Naive thymus-derived CD4-positive, alpha-beta T cell (primary cell): Measurements from ENCODE around the gene PPP1R14D. TPM values are rescaled to one million over a fixed set of nuclear protein-coding genes. Genes with fewer than 3 reads are reported as not detected.

Experiments
- ATAC-seq: fragments of 150-1000 bp; cut with Tn5 transposase; 2 replicates; pipeline ENCODE4 v1.10.0; 2021; ENCODE audit warnings: mild to moderate bottlenecking, moderate library complexity
- CTCF ChIA-PET: fragments of 350-600 bp; sonication (Branson Sonifier 250); formaldehyde crosslinking; loops from one replicate; lab custom pipeline; 2021; ENCODE audit warnings: antibody characterized with exemption; lab: Charles Lee
- POLR2A ChIA-PET: fragments of 350-600 bp; sonication (Branson Sonifier 250); formaldehyde crosslinking; loops from one replicate; lab custom pipeline; 2021; ENCODE audit warnings: antibody characterized with exemption, inconsistent platforms; lab: Charles Lee
- DNase-seq, 9 donors: peaks; one replicate each; pipeline versions ENCODE4 v3.0.0 to v3.0.0-alpha.2; 2020 to 2022; ENCODE audit warnings: mixed read lengths in 1 of 9
- H3K27ac ChIP-seq: one replicate; pipeline ENCODE4 v1.7.0; 2013; ENCODE audit warnings: mild to moderate bottlenecking, low read depth, low read length, moderate library complexity
- H3K27me3 ChIP-seq, 2 donors: one replicate each; pipeline ENCODE4 v1.7.0; 2013; ENCODE audit warnings: low read length in 2 of 2, mild to moderate bottlenecking in 2 of 2, moderate library complexity in 2 of 2; ENCODE audit not compliant: control insufficient read depth in 2 of 2, insufficient read depth in 2 of 2
- H3K36me3 ChIP-seq, 3 experiments: 1 replicate in 2 of 3; 2 replicates in 1 of 3; pipeline ENCODE4 v1.7.0; 2013; ENCODE audit warnings: low read length in 3 of 3, mild to moderate bottlenecking in 3 of 3, moderate library complexity in 1 of 3; ENCODE audit not compliant: insufficient read depth in 3 of 3, control insufficient read depth in 2 of 3
- H3K4me1 ChIP-seq, 2 donors: one replicate each; pipeline ENCODE4 v1.7.0; 2013; ENCODE audit warnings: low read length in 2 of 2, mild to moderate bottlenecking in 2 of 2, moderate library complexity in 1 of 2; ENCODE audit not compliant: control insufficient read depth in 2 of 2, insufficient read depth in 2 of 2
- H3K4me3 ChIP-seq: 2 replicates; pipeline ENCODE4 v1.7.0; 2013; ENCODE audit warnings: mild to moderate bottlenecking, low read length
- H3K9me3 ChIP-seq, 3 experiments: 1 replicate in 2 of 3; 2 replicates in 1 of 3; pipeline ENCODE4 v1.7.0; 2013; ENCODE audit warnings: low read length in 3 of 3; ENCODE audit not compliant: control insufficient read depth in 2 of 3
- H3K27ac Mint-ChIP-seq, 9 donors: one replicate each; pipeline ENCODE4 v1.8.0; 2020 to 2022; ENCODE audit warnings: mixed read lengths in 9 of 9, mild to moderate bottlenecking in 8 of 9, moderate library complexity in 5 of 9, inconsistent platforms in 2 of 9
- H3K27me3 Mint-ChIP-seq, 5 donors: one replicate each; pipeline ENCODE4 v1.8.0; 2021 to 2022; ENCODE audit warnings: mixed read lengths in 5 of 5, mild to moderate bottlenecking in 1 of 5
- H3K36me3 Mint-ChIP-seq, 5 donors: one replicate each; pipeline ENCODE4 v1.8.0; 2020 to 2022; ENCODE audit warnings: mixed read lengths in 5 of 5, mild to moderate bottlenecking in 3 of 5, inconsistent platforms in 1 of 5
- H3K4me1 Mint-ChIP-seq, 7 donors: one replicate each; pipeline ENCODE4 v1.8.0; 2020 to 2022; ENCODE audit warnings: mixed read lengths in 7 of 7, mild to moderate bottlenecking in 3 of 7, inconsistent platforms in 1 of 7
- H3K4me3 Mint-ChIP-seq, 10 donors: one replicate each; pipeline ENCODE4 v1.8.0; 2020 to 2022; ENCODE audit warnings: mild to moderate bottlenecking in 10 of 10, mixed read lengths in 10 of 10, moderate library complexity in 6 of 10, inconsistent platforms in 2 of 10
- H3K9me3 Mint-ChIP-seq, 11 donors: one replicate each; pipeline ENCODE4 v1.8.0; 2020 to 2022; ENCODE audit warnings: mixed read lengths in 11 of 11, mild to moderate bottlenecking in 4 of 11, inconsistent platforms in 1 of 11, moderate library complexity in 1 of 11
- intact Hi-C, 2 donors: fragments of 100-400 bp; cut with micrococcal nuclease; formaldehyde crosslinking; loops; one replicate each; pipeline ENCODE4 v1.15.1; 2023
- polyA plus RNA-seq, 2 donors: library from polyadenylated mRNA; unstranded; fragments of 300-500 nt; fragmentation: Illumina TruSeq; gene quantifications; one replicate each; pipeline ENCODE4 v1.2.3, GENCODE V29; 2021
- total RNA-seq, 6 experiments: library from RNA in 5 of 6; stranded (reverse) in 5 of 6; gene quantifications; 1 replicate in 5 of 6; 2 replicates in 1 of 6; pipeline ENCODE4 v1.2.3 and lab custom pipeline; 2021 to 2026

PPP1R14D gene
- total and polyA plus RNA-seq, 7 experiments from 2014 or later = not detected

- Histone ChIP-seq H3K4me3 (no peak overlapping the region), H3K27ac (no peak overlapping the region), H3K9me3 (no peaks in the 10 kb centered on the region), H3K27me3 (peaks cover 0 to 3% of the 10 kb centered on the region in 2 donors), H3K4me1 (peaks cover 0 to 6% of the 10 kb centered on the region in 2 donors), H3K36me3 (no peaks in the 10 kb centered on the region)
- Mint-ChIP-seq H3K27me3 (peaks cover 0 to 38% (median 4%) of the 10 kb centered on the region in 5 donors), H3K4me3 (peak overlapping the region in 2 of 10 donors; percentile 23 to 49), H3K27ac (no peak overlapping the region), H3K4me1 (peaks cover 5 to 23% (median 17%) of the 10 kb centered on the region in 7 donors), H3K9me3 (no peaks in the 10 kb centered on the region), H3K36me3 (peaks cover 0 to 3% (median 0%) of the 10 kb centered on the region in 5 donors)
- DNase-seq (no peak), ATAC-seq (no peak)
- POLR2A ChIA-PET = interaction anchor here (0.6 kb wide), 1 partner anchor 1385 kb away, joined by 4 read pairs; no protein-coding TSS in a partner anchor
- intact Hi-C loops = no loop called here
- CTCF ChIA-PET = no interaction called here
Observed at GRCh38 chr15:40841741-40842140, 13.2 kb upstream of the PPP1R14D start.

DNA sequence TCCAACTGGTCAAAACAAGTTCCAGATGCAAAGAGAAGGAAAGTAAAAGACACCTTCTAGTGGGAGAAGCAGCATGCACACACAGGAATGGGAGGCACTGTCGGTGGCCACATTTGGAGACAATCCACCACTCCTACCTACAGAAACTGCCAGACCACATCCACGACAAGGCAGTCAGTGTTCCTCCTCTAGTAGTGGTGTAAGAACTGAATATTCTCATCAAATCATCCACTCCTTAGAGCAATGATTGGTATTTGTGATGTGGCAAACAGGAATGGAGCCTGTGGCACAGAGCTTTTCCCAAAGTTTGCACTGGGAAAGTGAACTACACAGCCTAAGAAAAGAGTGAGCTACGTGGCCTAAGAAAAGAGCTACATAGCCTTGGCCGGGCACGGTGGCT, 10.2 kb upstream of the PPP1R14D start:
- Mint-ChIP-seq H3K4me3 (no peak overlapping the region), H3K36me3 (no peaks in the 10 kb centered on the region), H3K27ac (no peak overlapping the region), H3K9me3 (no peaks in the 10 kb centered on the region), H3K27me3 (peaks cover 0 to 32% (median 0%) of the 10 kb centered on the region in 5 donors), H3K4me1 (peaks cover 0 to 5% (median 4%) of the 10 kb centered on the region in 7 donors)
- ChIA-PET POLR2A (no interaction called here), CTCF (no interaction called here)
- ATAC-seq (no peak), DNase-seq (no peak)
- Histone ChIP-seq H3K27ac (no peak overlapping the region), H3K36me3 (no peaks in the 10 kb centered on the region), H3K4me3 (no peak overlapping the region), H3K4me1 (no peaks in the 10 kb centered on the region), H3K9me3 (no peaks in the 10 kb centered on the region), H3K27me3 (no peaks in the 10 kb centered on the region)
- intact Hi-C loops = no loop called here

DNA sequence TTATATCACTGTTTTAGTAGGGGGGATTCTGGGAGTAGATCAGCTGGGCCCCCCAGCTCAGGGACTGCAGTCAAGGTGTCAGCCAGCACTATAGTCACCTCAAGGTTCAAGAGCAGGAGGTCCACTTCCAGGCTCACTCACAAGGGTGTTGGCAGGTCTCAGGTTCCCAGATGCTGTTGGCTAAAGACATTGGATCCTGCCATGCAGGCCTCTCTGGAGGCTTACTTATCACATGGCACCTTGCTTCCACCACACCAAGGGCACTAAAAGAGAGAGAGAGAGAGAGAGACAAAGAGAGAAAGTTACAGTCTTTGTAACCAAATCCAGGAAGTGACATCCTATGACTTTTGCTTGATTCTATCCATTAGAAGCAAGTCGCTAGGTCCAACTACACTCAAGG, 7.5 kb upstream of the PPP1R14D start:
- H3K27ac ChIP-seq = no peak overlapping the region
- Mint-ChIP-seq H3K9me3 (no peaks in the 10 kb centered on the region), H3K27me3 (peaks cover 0 to 9% (median 0%) of the 10 kb centered on the region in 5 donors), H3K4me3 (no peak overlapping the region), H3K4me1 (no peaks in the 10 kb centered on the region), H3K27ac (no peak overlapping the region), H3K36me3 (no peaks in the 10 kb centered on the region)
- ATAC-seq = no peak
- no peaks in the 10 kb centered on the region for H3K4me1 ChIP-seq
- ChIA-PET POLR2A (no interaction called here), CTCF (no interaction called here)
- no peaks in the 10 kb centered on the region for H3K36me3 ChIP-seq
- no peak for DNase-seq
- no peaks in the 10 kb centered on the region for H3K9me3 ChIP-seq
- no peak overlapping the region for H3K4me3 ChIP-seq
- no peaks in the 10 kb centered on the region for H3K27me3 ChIP-seq
- intact Hi-C loops = no loop called here

DNA sequence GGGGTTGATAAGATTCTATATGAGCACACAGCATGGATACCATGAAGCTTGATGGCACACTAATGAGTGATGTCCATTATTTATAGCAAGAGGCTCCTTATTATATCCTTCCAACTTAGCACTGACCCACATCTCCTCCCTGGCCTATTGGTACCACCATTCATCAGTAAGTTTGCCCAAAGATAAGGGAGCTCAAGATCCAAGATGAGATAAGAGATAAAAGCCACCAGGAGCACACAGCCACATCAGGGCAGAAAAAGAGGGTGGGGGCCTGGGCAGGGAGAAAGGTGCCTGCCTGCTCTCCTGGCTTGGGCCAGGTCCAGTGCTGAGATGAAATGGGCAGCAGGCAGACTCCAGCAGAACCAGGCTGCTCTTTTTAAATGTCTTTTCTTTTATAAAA, 4.4 kb upstream of the PPP1R14D start:
- Mint-ChIP-seq H3K4me1 (no peaks in the 10 kb centered on the region), H3K36me3 (no peaks in the 10 kb centered on the region), H3K4me3 (no peak overlapping the region), H3K9me3 (no peaks in the 10 kb centered on the region), H3K27ac (no peak overlapping the region), H3K27me3 (peaks cover 0 to 7% (median 0%) of the 10 kb centered on the region in 5 donors)
- ChIA-PET POLR2A (no interaction called here), CTCF (interaction anchor here (0.5 kb wide), 1 partner anchor 51 kb away, joined by 3 read pairs; no protein-coding TSS in a partner anchor)
- no peaks in the 10 kb centered on the region for H3K4me1 ChIP-seq
- H3K4me3 ChIP-seq = no peak overlapping the region
- DNase-seq (no peak), ATAC-seq (no peak)
- H3K27me3 ChIP-seq = no peaks in the 10 kb centered on the region
- H3K36me3 ChIP-seq = no peaks in the 10 kb centered on the region
- no peak overlapping the region for H3K27ac ChIP-seq
- intact Hi-C loops = no loop called here
- no peaks in the 10 kb centered on the region for H3K9me3 ChIP-seq

DNA sequence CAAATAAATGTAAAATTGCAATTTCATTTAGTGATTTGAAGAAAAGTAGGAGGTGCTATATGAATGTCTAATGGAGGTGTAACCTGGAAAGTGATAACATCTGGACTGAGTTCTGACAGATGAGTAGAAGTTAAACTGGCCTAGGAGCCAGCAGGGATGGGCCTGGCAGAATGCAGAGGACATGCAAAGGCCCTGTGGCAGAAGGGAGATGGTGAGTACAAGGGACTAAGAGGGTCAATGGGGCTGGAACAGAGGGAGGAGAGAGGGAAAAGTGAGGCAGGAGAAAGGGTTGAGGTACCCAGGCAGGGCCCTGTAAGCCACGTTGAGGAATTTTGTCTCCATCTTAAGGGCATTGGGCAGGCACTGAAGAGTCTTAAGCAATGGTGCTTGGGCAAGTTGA, 3.4 kb upstream of the PPP1R14D start:
- no peaks in the 10 kb centered on the region for H3K27me3 ChIP-seq
- H3K27ac Mint-ChIP-seq = no peak overlapping the region

GRCh38 chr15:40830884-40831283, 2.4 kb upstream of the PPP1R14D start:
- POLR2A ChIA-PET = interaction anchor here (0.7 kb wide), 1 partner anchor 136 kb away, joined by 4 read pairs; no protein-coding TSS in a partner anchor
- DNase-seq (no peak), ATAC-seq (no peak)
- Histone ChIP-seq H3K36me3 (no peaks in the 10 kb centered on the region), H3K27ac (no peak overlapping the region), H3K9me3 (no peaks in the 10 kb centered on the region), H3K4me1 (no peaks in the 10 kb centered on the region), H3K27me3 (no peaks in the 10 kb centered on the region), H3K4me3 (no peak overlapping the region)
- intact Hi-C loops = no loop called here
- H3K4me1 Mint-ChIP-seq = no peaks in the 10 kb centered on the region
- no peak overlapping the region for H3K4me3 Mint-ChIP-seq
- peaks cover 0 to 13% (median 0%) of the 10 kb centered on the region in 5 donors for H3K27me3 Mint-ChIP-seq
- H3K27ac Mint-ChIP-seq = no peak overlapping the region
- CTCF ChIA-PET = interaction anchor here (0.8 kb wide), 1 partner anchor 18 kb away, joined by 3 read pairs; no protein-coding TSS in a partner anchor
- H3K9me3 Mint-ChIP-seq = no peaks in the 10 kb centered on the region
- no peaks in the 10 kb centered on the region for H3K36me3 Mint-ChIP-seq

More for the DNA sequence above, 3.4 kb upstream of the PPP1R14D start:
- peaks cover 0 to 8% (median 0%) of the 10 kb centered on the region in 5 donors for H3K27me3 Mint-ChIP-seq
- no peak overlapping the region for H3K4me3 Mint-ChIP-seq
- ChIA-PET CTCF (no interaction called here), POLR2A (no interaction called here)
- Histone ChIP-seq H3K4me3 (no peak overlapping the region), H3K36me3 (no peaks in the 10 kb centered on the region), H3K27ac (no peak overlapping the region), H3K4me1 (no peaks in the 10 kb centered on the region), H3K9me3 (no peaks in the 10 kb centered on the region)
- ATAC-seq (no peak), DNase-seq (no peak)
- no peaks in the 10 kb centered on the region for H3K9me3 Mint-ChIP-seq
- intact Hi-C loops = no loop called here
- no peaks in the 10 kb centered on the region for H3K36me3 Mint-ChIP-seq
- H3K4me1 Mint-ChIP-seq = no peaks in the 10 kb centered on the region

- peaks cover 0 to 18% (median 0%) of the 10 kb centered on the region in 5 donors for H3K27me3 Mint-ChIP-seq
- H3K4me1 Mint-ChIP-seq = no peaks in the 10 kb centered on the region
- ChIA-PET POLR2A (no interaction called here), CTCF (no interaction called here)
- Histone ChIP-seq H3K4me3 (no peak overlapping the region), H3K27ac (no peak overlapping the region), H3K9me3 (no peaks in the 10 kb centered on the region), H3K27me3 (no peaks in the 10 kb centered on the region), H3K4me1 (no peaks in the 10 kb centered on the region), H3K36me3 (no peaks in the 10 kb centered on the region)
- no peak overlapping the region for H3K4me3 Mint-ChIP-seq
- ATAC-seq = no peak
- intact Hi-C loops = no loop called here
- no peaks in the 10 kb centered on the region for H3K36me3 Mint-ChIP-seq
- DNase-seq = no peak
- H3K27ac Mint-ChIP-seq = no peak overlapping the region
- no peaks in the 10 kb centered on the region for H3K9me3 Mint-ChIP-seq
Observed at GRCh38 chr15:40829115-40829514, 607 bp upstream of the PPP1R14D start.
